Glutamatergic neuron (in vitro differentiated cells): ENCODE measurements around the gene RPL32. TPM values are rescaled to one million over a fixed set of nuclear protein-coding genes. Genes with fewer than 3 reads are reported as not detected.
"Not testable (repeated sequence)": the region's sequence is repeated elsewhere in the genome, so short reads cannot be mapped to it uniquely, and the experiment has no call there.

ENCODE experiments used
- DNase-seq: peaks from one replicate; pipeline ENCODE4 v3.0.0; 2022
- H3K27ac Mint-ChIP-seq: one replicate; pipeline ENCODE4 v1.8.0; 2020; ENCODE audit warnings: mild to moderate bottlenecking, mixed read lengths, inconsistent platforms; ENCODE audit not compliant: unreplicated experiment
- H3K27me3 Mint-ChIP-seq: one replicate; pipeline ENCODE4 v1.8.0; 2020; ENCODE audit warnings: mild to moderate bottlenecking, moderate library complexity, mixed read lengths, inconsistent platforms; ENCODE audit not compliant: unreplicated experiment
- H3K36me3 Mint-ChIP-seq: one replicate; pipeline ENCODE4 v1.8.0; 2020; ENCODE audit warnings: mild to moderate bottlenecking, mixed read lengths, inconsistent platforms; ENCODE audit not compliant: unreplicated experiment
- H3K4me1 Mint-ChIP-seq: one replicate; pipeline ENCODE4 v1.8.0; 2020; ENCODE audit warnings: mild to moderate bottlenecking, low read depth, mixed read lengths, inconsistent platforms; ENCODE audit not compliant: unreplicated experiment
- H3K4me3 Mint-ChIP-seq: one replicate; pipeline ENCODE4 v1.8.0; 2020; ENCODE audit warnings: mild to moderate bottlenecking, mixed read lengths, inconsistent platforms; ENCODE audit not compliant: unreplicated experiment
- H3K9me3 Mint-ChIP-seq: one replicate; pipeline ENCODE4 v1.8.0; 2020; ENCODE audit warnings: mild to moderate bottlenecking, moderate library complexity, mixed read lengths, inconsistent platforms; ENCODE audit not compliant: unreplicated experiment
- CTCF ChIP-seq: fragments of 200-600 bp; sonication (generic); IDR thresholded peaks from one replicate; pipeline ENCODE4 v1.5.0; 2021; ENCODE audit not compliant: partially characterized antibody, unreplicated experiment
- total RNA-seq: library from RNA; stranded (reverse); fragmentation: NEBNext Ultra II Directional; extraction: Animal tissue kit (Norgen Biotek cat#: 25700); gene quantifications from one replicate; pipeline ENCODE4 v1.2.1, GENCODE V29; 2021; ENCODE audit not compliant: unreplicated experiment

Gene RPL32
- total RNA-seq, 1 donor from 2014 or later = 966 TPM

GRCh38 chr3:12796171-12797123 lies 44.9 kb downstream of the RPL32 start, which contains the start of gene CAND2:
CAND2 (plus strand) TSS chr3:12796680; CDS start chr3:12796721, 41 bp downstream.
- no peaks in the 10 kb centered on the region for H3K4me1 Mint-ChIP-seq
- H3K27ac Mint-ChIP-seq = no peak within 1 kb of the TSS
- H3K9me3 Mint-ChIP-seq = peaks cover 5% of the 10 kb centered on the region
- DNase-seq = peak; percentile 71
- H3K4me3 Mint-ChIP-seq = peak within 1 kb of the TSS; percentile 79
- TF ChIP-seq CTCF = no peak
- H3K27me3 Mint-ChIP-seq = peaks cover 5% of the 10 kb centered on the region
- no peaks in the 10 kb centered on the region for H3K36me3 Mint-ChIP-seq

- no peak for TF ChIP-seq CTCF
- H3K27me3 Mint-ChIP-seq = peaks cover 3% of the 10 kb centered on the region
- H3K4me3 Mint-ChIP-seq = no peak overlapping the region
- H3K27ac Mint-ChIP-seq = no peak overlapping the region
- H3K4me1 Mint-ChIP-seq = no peaks in the 10 kb centered on the region
- peaks cover 5% of the 10 kb centered on the region for H3K9me3 Mint-ChIP-seq
- H3K36me3 Mint-ChIP-seq = no peaks in the 10 kb centered on the region
- DNase-seq = no peak
Observed at GRCh38 chr3:12793701-12794100, 47.7 kb downstream of the RPL32 start.

GRCh38 chr3:12791430-12791829 lies 49.9 kb downstream of the RPL32 start:
- Mint-ChIP-seq H3K36me3 (no peaks in the 10 kb centered on the region), H3K4me1 (no peaks in the 10 kb centered on the region), H3K9me3 (peaks cover 5% of the 10 kb centered on the region), H3K4me3 (no peak overlapping the region), H3K27me3 (peaks cover 2% of the 10 kb centered on the region), H3K27ac (no peak overlapping the region)
- DNase-seq = no peak
- no peak for TF ChIP-seq CTCF

GRCh38 chr3:12787967-12788690 lies 53.2 kb downstream of the RPL32 start:
- H3K9me3 Mint-ChIP-seq, H3K27ac Mint-ChIP-seq, H3K4me3 Mint-ChIP-seq, H3K36me3 Mint-ChIP-seq, H3K4me1 Mint-ChIP-seq, H3K27me3 Mint-ChIP-seq, DNase-seq: not testable (repeated sequence)

GRCh38 chr3:12787346-12787745 lies 54.0 kb downstream of the RPL32 start:
- not testable (repeated sequence) for H3K4me3 Mint-ChIP-seq, H3K27ac Mint-ChIP-seq, H3K9me3 Mint-ChIP-seq, H3K36me3 Mint-ChIP-seq, H3K27me3 Mint-ChIP-seq, H3K4me1 Mint-ChIP-seq
- DNase-seq = peak; percentile 69
- TF ChIP-seq CTCF = peak; percentile 36
